Measurements from ENCODE around the gene SPTLC3.

DNA sequence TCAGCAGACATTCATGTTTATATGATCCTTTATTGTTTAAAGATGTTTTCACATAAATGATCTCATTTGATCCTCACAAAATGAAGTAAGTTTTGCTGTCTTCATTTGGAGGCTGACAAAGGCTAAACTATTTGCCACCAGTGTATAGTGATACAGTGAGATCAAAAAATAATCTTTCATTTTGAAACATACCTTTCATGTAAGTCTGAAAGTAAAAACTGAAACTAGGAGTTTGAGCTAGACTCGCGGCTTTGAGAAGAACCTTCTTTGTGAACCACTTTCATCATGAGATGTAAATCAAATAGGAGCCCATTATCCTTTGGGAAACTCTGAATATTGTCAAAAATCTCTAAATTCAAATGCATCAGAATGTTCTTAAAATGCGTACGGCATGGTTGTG is 40.3 kb upstream of the SPTLC3 start:
- TF ChIP-seq CTCF (IDR thresholded peaks at IDR 0.05): no peak
- no peak for TF ChIP-seq POLR2A (IDR thresholded peaks at IDR 0.05)

Measured in Peyer's patch (tissue), 4 donors.